GM18867 (cell line): ENCODE results near the gene WNK1.
"Not testable (repeated sequence)": the region's sequence is repeated elsewhere in the genome, so short reads cannot be mapped to it uniquely, and the experiment has no call there.

Experiments
- ATAC-seq: cut with Tn5 transposase; IDR thresholded peaks from one replicate; pipeline ENCODE4 v1.9.1; 2021; ENCODE audit warnings: mild to moderate bottlenecking, moderate library complexity; ENCODE audit not compliant: unreplicated experiment

Gene WNK1

GRCh38 chr12:740921-741320 lies 11.5 kb upstream of the WNK1 start:
- no peak for ATAC-seq

GRCh38 chr12:749751-750270 lies 2.6 kb upstream of the WNK1 start:
- no peak for ATAC-seq

- ATAC-seq: no peak
These were observed 1.8 kb upstream of the WNK1 start for GRCh38 chr12:750366-751191.

GRCh38 chr12:751192-751998 lies 984 bp upstream of the WNK1 start:
- peak; percentile 38 for ATAC-seq

GRCh38 chr12:752695-753610 lies 574 bp downstream of the WNK1 start:
- ATAC-seq: peak; percentile 33

GRCh38 chr12:753611-754472 lies 1.5 kb downstream of the WNK1 start:
- no peak for ATAC-seq

GRCh38 chr12:754473-754820 lies 2.1 kb downstream of the WNK1 start:
- no peak for ATAC-seq

GRCh38 chr12:754851-755562 lies 2.6 kb downstream of the WNK1 start:
- no peak for ATAC-seq

- ATAC-seq: no peak
These were observed 7.2 kb downstream of the WNK1 start for GRCh38 chr12:759628-760027.

GRCh38 chr12:761256-761655 lies 8.9 kb downstream of the WNK1 start:
- no peak for ATAC-seq

- no peak for ATAC-seq
These were observed 13.5 kb downstream of the WNK1 start for GRCh38 chr12:765840-766239.

GRCh38 chr12:768434-768833 lies 16.1 kb downstream of the WNK1 start:
- ATAC-seq: no peak

GRCh38 chr12:770479-770878 lies 18.1 kb downstream of the WNK1 start:
- ATAC-seq: no peak

- ATAC-seq: no peak
These were observed 19.8 kb downstream of the WNK1 start for GRCh38 chr12:772056-772697.

GRCh38 chr12:774051-774614 lies 21.8 kb downstream of the WNK1 start:
- ATAC-seq: no peak

- ATAC-seq: not testable (repeated sequence)
These were observed 23.8 kb downstream of the WNK1 start for GRCh38 chr12:775973-776771.

- not testable (repeated sequence) for ATAC-seq
These were observed 24.5 kb downstream of the WNK1 start for GRCh38 chr12:776772-777373.
